ENCODE data around the gene KIF17.

KIF17 gene

GRCh38 chr1:20625176-20626097 is 92.4 kb downstream of the KIF17 start:
- no peak for DNase-seq (ENCODE audit: low spot score)

DNA sequence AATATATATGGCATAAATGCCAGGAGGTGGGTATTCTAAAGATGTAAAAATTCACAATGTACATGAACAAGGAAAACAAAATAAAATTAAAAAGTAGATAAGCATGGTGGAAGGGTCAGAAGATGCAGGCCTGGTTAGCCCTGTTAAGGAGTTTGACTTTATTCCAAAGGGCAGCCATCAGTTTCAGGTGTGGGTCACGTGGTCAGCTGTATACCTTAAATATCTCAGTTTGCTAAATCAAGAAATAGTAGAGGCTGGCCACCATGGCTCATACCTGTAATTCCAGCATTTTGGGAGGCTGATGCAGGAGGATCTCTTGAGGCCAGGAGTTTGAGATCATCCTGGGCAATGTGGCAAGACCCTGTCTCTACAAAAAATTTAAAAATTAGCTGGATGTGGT is 93.1 kb downstream of the KIF17 start:
- DNase-seq (ENCODE audit: low spot score): no peak

GRCh38 chr1:20621012-20621411 is 96.8 kb downstream of the KIF17 start:
- no peak for DNase-seq (ENCODE audit: low spot score)

DNA sequence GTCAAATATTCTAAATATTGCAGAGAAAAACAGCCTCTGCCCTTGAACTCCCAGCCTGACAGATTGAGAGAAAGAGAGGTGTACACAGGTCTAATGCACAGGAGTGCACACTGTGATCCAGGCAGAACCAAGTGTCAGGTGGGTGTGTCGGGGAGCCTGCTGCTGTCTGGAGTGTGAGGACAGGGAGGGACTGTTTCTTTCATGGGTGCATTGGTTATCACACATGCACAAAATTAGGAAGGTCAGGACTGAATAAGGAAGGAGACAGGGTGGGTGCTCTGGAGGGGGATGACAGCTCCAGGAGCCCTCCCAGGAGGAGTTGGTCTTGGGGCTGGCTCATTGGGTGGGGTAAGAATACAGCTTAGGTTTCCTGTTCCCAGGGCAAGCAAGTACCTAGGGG is 97.8 kb downstream of the KIF17 start:
- DNase-seq (ENCODE audit: low spot score): no peak

DNA sequence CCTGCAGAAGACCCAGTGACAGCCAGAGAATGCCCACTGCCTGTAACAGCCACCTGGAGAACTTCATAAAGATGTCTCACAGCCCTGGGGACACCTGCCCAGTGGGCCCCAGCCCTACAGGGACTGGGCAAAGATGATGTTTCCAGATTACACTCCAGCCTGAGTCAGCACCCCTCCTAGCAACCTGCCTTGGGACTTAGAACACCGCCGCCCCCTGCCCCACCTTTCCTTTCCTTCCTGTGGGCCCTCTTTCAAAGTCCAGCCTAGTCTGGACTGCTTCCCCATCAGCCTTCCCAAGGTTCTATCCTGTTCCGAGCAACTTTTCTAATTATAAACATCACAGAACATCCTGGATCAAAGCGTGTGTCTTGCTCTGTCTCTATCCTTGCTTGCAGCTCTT is 99.3 kb downstream of the KIF17 start:
- no peak for DNase-seq (ENCODE audit: low spot score)

DNA sequence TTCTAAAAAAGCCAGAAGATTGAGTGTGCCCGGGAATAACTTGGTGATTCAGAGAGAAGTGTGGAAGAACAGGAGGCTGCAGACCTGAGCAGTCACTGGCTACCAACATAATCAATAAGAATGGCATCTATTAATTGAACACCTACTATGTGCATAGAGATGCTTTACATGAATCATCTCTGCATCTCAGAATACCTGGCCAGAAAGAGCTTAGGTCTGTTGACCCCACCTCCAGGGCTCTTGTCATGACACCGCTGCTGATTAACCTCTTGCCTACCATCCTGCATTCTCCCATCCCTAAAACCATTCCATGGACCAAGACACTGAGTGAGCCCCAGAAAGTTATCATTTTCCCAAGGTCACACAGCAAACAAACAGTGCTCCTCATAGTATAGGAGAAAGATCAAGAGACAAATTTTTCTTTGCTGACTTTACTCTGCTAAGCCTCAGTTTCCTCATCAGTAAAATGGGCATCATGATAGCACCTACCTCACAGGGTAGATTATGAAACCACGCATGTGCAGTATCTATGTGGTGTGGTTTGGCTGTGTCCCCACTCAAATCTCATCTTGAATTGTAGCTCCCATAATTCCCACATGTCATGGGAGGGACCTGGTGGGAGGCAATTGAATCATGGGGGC is 100.8 kb downstream of the KIF17 start:
- no peak for DNase-seq (ENCODE audit: low spot score)

DNA sequence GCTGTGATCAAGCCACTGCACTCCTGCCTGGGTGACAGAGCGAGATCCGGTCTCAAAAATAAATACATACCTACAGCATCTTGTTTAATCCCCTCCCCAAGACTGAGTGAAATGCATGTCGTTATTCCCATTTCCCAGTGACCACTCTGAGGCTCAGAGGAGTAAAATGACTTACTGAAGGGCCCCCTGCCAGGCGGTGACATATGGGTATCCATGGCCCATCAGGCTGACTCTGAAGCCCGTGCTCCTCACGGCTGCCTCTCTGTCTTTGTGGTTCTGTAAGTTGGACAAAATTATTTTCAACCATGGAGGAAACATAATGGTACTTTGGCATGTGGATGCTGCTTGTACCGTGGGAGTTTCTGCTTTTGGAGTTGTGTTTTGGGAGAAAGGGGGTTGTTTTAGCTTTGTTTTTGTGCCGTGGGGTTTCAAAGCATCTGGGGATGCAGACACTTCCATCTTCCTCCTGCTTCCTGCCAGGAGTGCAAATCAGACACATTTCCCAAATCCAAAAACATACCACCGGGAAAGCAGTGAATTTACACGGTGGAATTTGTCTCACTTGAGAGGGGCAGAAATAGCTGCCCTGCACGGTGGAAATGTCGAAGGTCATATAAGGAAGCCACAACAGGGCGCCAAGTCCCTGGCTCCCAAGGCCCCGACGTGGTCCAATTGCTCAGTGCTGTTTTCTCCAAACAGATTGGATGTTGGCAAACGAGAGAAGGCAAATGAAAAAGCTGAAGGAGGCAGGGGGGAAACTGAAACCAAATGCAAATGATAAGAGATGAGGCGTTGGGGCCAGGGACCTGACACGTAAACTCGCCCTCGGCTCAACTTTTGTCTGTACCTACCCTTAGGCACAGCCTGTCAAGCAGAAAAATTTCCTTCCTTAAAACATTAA is 101.6 kb downstream of the KIF17 start:
- DNase-seq (ENCODE audit: low spot score): no peak

DNA sequence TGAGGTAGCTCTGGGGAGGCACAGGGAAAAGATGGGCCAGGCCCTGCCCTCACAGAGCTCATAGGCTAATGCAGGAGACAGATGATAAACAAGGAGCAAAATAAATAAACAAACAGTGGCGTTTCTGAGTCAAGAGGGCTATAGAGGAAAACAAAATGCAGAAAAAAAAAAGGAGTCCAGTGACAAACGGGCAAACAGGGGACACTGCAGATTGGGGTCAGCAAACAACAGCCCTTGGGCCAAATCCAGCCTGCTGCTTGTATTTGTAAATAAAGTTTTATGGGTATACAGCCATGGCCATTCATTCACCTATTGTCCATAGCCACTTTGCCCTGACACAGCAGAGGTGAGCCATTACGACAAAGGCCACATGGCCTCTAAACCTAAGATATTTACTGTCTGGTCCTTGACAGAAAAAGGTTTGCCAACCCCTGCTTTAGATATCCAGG is 103.7 kb downstream of the KIF17 start:
- no peak for DNase-seq (ENCODE audit: low spot score)

Measured in left forelimb (tissue), 1 donor.